Gastroesophageal sphincter (tissue), 4 donors: ENCODE data around the gene FAM131C. TPM values are rescaled to one million over a fixed set of nuclear protein-coding genes. Genes with fewer than 3 reads are reported as not detected.

Source experiments
- ATAC-seq: fragments of 150-250 bp; one replicate; pipeline ENCODE4 v1.9.1; 2016; ENCODE audit warnings: mild to moderate bottlenecking, moderate library complexity
- H3K27ac ChIP-seq, 4 donors: fragments of 200-600 bp; sonication (generic) in 3 of 4; 1 replicate in 3 of 4; 2 replicates in 1 of 4; pipeline ENCODE4 v1.5.1; 2016 to 2019
- H3K27me3 ChIP-seq: fragments of 200-600 bp; sonication (generic); one replicate; pipeline ENCODE4 v1.5.1; 2019
- H3K36me3 ChIP-seq, 2 donors: fragments of 200-600 bp; sonication (generic); one replicate each; pipeline ENCODE4 v1.5.1; 2019; ENCODE audit warnings: control low read depth in 1 of 2
- H3K4me1 ChIP-seq, 3 donors: fragments of 200-600 bp; sonication (generic); 1 replicate in 2 of 3; 2 replicates in 1 of 3; pipeline ENCODE4 v1.5.1; 2016 to 2019; ENCODE audit warnings: control low read depth in 2 of 3
- H3K4me3 ChIP-seq, 2 donors: fragments of 200-600 bp; sonication (generic); one replicate each; pipeline ENCODE4 v1.5.1; 2019; ENCODE audit warnings: mild to moderate bottlenecking in 1 of 2, moderate library complexity in 1 of 2
- H3K9me3 ChIP-seq, 3 donors: fragments of 200-600 bp; sonication (generic); one replicate each; pipeline ENCODE4 v1.5.1; 2017 to 2019; ENCODE audit warnings: control low read depth in 2 of 3
- EP300 ChIP-seq: sonication (generic); formaldehyde crosslinking; IDR thresholded peaks from one replicate; pipeline ENCODE4 v1.6.1; 2017; ENCODE audit warnings: antibody characterized with exemption, mild to moderate bottlenecking
- POLR2A ChIP-seq, 2 donors: fragments of 450-650 bp; IDR thresholded peaks; one replicate each; pipeline ENCODE4 v1.6.1; 2017; ENCODE audit warnings: antibody characterized with exemption in 2 of 2, mild to moderate bottlenecking in 2 of 2, moderate library complexity in 1 of 2
- POLR2AphosphoS5 ChIP-seq: sonication (generic); formaldehyde crosslinking; IDR thresholded peaks from one replicate; pipeline ENCODE4 v1.6.1; 2017; ENCODE audit warnings: antibody characterized with exemption
- WGBS, 2 donors: methylation state at CpG; one replicate each; pipeline ENCODE4 v1.1.5; 2018; ENCODE audit warnings: low coverage in 1 of 2; 5-methylcytosine and 5-hydroxymethylcytosine counted together
- total RNA-seq, 4 donors: library from RNA; depleted of rRNA; stranded (reverse); fragments of >200 nt; gene quantifications; one replicate each; pipeline ENCODE4 v1.1.0, GENCODE V29; 2016
- TF ChIP-seq, protein P1 (sequence below), 4 experiments: fragments of 200-600 bp in 2 of 4; fragments of 450-650 bp in 2 of 4; sonication (generic) in 1 of 4; IDR thresholded peaks; one replicate each; pipeline ENCODE4 v1.5.1; 2017 to 2019; ENCODE audit warnings: antibody characterized with exemption in 4 of 4, mild to moderate bottlenecking in 2 of 4, moderate library complexity in 2 of 4

The FAM131C gene, protein sequence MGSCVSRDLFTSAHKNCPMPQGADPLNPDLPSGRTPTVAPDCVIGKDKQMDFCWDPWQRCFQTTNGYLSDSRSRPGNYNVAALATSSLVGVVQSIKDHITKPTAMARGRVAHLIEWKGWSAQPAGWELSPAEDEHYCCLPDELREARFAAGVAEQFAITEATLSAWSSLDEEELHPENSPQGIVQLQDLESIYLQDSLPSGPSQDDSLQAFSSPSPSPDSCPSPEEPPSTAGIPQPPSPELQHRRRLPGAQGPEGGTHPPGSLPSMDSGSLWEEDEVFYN
- total RNA-seq = not detected

DNA sequence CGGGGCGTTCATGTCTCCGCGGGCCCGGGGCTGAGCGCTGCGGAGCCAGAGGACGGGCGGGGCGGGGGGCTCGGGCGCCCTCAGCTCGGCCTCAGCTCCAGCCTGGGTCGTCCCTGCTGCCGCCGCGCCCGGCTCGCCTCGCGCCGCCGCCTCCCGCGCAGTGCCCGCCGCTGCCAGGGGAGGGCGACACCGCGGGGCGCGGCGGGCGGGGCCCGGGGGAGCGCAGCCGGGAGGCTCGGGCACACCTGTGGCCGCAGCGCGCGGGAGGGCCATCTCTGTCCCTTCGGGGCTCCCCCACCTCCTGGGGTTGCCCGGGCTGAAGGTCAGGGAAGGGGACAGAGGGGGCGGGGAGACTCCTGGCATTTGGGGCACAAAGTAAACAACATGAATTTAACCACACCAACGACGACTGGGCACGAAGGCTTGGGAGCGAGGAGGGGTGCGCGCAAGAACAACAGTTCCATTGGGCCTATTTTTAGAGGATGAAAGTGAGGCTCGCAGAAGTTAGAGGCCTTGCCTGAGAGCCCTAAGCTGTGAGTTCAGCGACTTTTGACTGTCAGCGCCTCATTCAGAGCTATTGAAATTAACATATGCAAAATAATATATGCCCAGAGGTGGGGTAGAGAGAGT, at the start of gene FAM131C:
Gene FAM131C (minus strand): TSS at position 162 of the 630 bp plus-strand sequence. CDS start 209 bp downstream, outside the sequence.
- 7 to 15% methylated on average over 9 to 14 of the region's 54 CpGs for WGBS, 2 donors
- Histone ChIP-seq H3K4me3 (peak within 1 kb of the TSS; percentile 14 to 58), H3K9me3 (no peaks in the 10 kb centered on the region), H3K27me3 (peaks cover 9% of the 10 kb centered on the region), H3K36me3 (no peaks in the 10 kb centered on the region), H3K4me1 (peaks cover 0 to 41% (median 11%) of the 10 kb centered on the region in 3 donors), H3K27ac (peak within 1 kb of the TSS in 1 of 4 donors; percentile 51)
- no peak for TF ChIP-seq POLR2AphosphoS5
- TF ChIP-seq, protein P1, sequence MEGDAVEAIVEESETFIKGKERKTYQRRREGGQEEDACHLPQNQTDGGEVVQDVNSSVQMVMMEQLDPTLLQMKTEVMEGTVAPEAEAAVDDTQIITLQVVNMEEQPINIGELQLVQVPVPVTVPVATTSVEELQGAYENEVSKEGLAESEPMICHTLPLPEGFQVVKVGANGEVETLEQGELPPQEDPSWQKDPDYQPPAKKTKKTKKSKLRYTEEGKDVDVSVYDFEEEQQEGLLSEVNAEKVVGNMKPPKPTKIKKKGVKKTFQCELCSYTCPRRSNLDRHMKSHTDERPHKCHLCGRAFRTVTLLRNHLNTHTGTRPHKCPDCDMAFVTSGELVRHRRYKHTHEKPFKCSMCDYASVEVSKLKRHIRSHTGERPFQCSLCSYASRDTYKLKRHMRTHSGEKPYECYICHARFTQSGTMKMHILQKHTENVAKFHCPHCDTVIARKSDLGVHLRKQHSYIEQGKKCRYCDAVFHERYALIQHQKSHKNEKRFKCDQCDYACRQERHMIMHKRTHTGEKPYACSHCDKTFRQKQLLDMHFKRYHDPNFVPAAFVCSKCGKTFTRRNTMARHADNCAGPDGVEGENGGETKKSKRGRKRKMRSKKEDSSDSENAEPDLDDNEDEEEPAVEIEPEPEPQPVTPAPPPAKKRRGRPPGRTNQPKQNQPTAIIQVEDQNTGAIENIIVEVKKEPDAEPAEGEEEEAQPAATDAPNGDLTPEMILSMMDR (IDR thresholded peaks at IDR 0.05) = peak in 3 of 4 experiments; percentile 35 to 73 (median 70)
- no peak for TF ChIP-seq POLR2A (IDR thresholded peaks at IDR 0.05)
- no peak for TF ChIP-seq EP300
- ATAC-seq = peak; percentile 57

DNA sequence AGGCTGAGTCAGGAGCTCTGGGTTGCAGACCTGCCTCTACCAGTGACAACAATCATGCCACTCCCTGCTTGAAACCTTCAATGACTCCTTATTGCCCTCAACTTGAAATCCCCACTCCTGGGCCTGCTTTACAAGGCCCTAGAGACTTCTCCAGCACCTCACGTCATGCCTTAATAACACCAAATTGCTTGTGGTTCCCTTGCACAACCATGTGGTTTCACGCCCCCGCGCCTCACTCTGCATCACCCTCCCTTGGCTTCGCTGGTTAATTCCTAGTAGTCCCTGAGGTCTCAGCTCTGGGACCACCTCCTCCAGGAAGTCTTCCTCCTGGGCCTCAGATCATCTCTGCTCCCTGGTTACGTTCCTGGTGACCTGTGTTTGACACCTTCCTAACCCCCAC, 49.5 kb upstream of the FAM131C start:
- Histone ChIP-seq H3K27ac (no peak overlapping the region), H3K27me3 (no peaks in the 10 kb centered on the region), H3K9me3 (no peaks in the 10 kb centered on the region), H3K4me1 (peaks cover 0 to 15% (median 0%) of the 10 kb centered on the region in 3 donors), H3K36me3 (peaks cover 0 to 35% of the 10 kb centered on the region in 2 donors), H3K4me3 (no peak overlapping the region)
- WGBS, 2 donors = 83 to 87% methylated on average over 5 to 6 of the region's 6 CpGs
- ATAC-seq = no peak
- TF ChIP-seq, protein P1 (IDR thresholded peaks at IDR 0.05) = no peak
- TF ChIP-seq POLR2A (IDR thresholded peaks at IDR 0.05) = no peak

DNA sequence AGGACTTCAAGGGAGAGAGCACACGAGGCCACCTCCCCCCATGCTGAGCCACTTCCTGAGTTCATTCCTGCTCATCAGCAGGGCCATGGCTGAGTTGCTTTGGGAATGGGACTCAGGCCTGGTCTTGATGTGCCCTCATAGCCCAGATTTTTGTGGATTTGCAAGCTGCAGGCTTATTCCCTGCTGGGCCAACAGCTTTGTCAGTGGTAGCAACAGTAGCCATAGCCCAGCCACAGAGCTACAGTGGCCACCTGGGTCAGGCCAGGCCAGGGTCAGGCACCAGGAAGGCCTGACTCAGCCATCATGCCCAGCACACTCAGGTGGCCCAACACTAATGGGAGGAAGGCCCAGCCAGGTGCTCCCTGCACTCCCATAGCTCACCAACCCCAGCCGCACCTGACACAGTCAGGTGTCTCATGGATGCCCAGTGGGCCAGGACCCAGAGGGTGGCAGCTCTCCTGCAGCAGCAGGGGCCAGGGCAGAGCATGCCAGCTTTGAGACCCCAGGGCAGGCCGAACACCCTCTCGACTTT, 49.0 kb upstream of the FAM131C start:
- peaks cover 0 to 30% of the 10 kb centered on the region in 2 donors for H3K36me3 ChIP-seq
- H3K9me3 ChIP-seq = no peaks in the 10 kb centered on the region
- H3K27me3 ChIP-seq = no peaks in the 10 kb centered on the region
- H3K27ac ChIP-seq = no peak overlapping the region
- ATAC-seq = no peak
- no peak overlapping the region for H3K4me3 ChIP-seq
- peaks cover 0 to 15% (median 0%) of the 10 kb centered on the region in 3 donors for H3K4me1 ChIP-seq
- TF ChIP-seq POLR2AphosphoS5 (no peak), POLR2A (IDR thresholded peaks at IDR 0.05) (no peak), EP300 (no peak)
- TF ChIP-seq, protein P1 (IDR thresholded peaks at IDR 0.05) = no peak
- WGBS, 2 donors = 100% methylated on average over 1 of the region's 4 CpGs; no CpG with 5 or more reads in 1 of the 2 donors

DNA sequence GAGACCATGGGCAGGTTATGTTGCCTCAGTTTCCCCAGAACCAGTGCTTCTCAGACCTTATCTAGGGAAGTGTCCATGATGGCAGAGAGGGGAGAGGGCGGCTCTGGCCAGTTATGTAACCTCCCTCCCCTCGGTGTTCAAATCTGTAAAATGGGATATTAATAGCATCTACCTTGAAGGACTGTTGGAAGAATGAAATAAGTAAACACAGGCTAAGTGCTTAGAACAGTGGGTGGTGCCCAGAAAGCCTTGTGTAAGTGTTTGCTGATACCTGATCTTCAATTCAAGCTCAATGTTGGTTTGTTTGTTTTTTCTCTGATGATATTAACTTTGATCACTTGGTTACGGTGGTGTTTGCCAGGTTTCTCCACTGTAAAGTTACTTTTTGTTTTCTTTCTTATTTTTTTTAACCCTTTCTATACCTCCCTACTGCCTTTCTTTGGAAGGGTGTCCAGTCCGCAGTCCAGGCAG, 47.5 kb upstream of the FAM131C start:
- ATAC-seq = no peak
- no peaks in the 10 kb centered on the region for H3K27me3 ChIP-seq
- H3K4me1 ChIP-seq = peaks cover 0 to 9% (median 0%) of the 10 kb centered on the region in 3 donors
- H3K36me3 ChIP-seq = peaks cover 0 to 16% of the 10 kb centered on the region in 2 donors
- TF ChIP-seq POLR2A (IDR thresholded peaks at IDR 0.05) (no peak), POLR2AphosphoS5 (no peak), EP300 (no peak)
- TF ChIP-seq, protein P1 (IDR thresholded peaks at IDR 0.05) = no peak
- no peaks in the 10 kb centered on the region for H3K9me3 ChIP-seq
- WGBS, 2 donors = 42 to 66% methylated on average over 3 to 4 of the region's 4 CpGs
- no peak overlapping the region for H3K27ac ChIP-seq
- H3K4me3 ChIP-seq = no peak overlapping the region
